NCI-H146 (cell line): ENCODE results near the gene EDIL3.
"Not testable (repeated sequence)": the region's sequence is repeated elsewhere in the genome, so short reads cannot be mapped to it uniquely, and the experiment has no call there.

Source experiments
- DNase-seq: peaks from one replicate; lab custom pipeline; 2025; lab: John Stamatoyannopoulos, UW

Gene EDIL3

GRCh38 chr5:84168841-84169240 lies 215.8 kb downstream of the EDIL3 start:
- no peak for DNase-seq

- DNase-seq = no peak
Observed at GRCh38 chr5:84163671-84164070, 221.0 kb downstream of the EDIL3 start.

- no peak for DNase-seq
Observed at GRCh38 chr5:84162695-84163094, 222.0 kb downstream of the EDIL3 start.

GRCh38 chr5:84160650-84161049 lies 224.0 kb downstream of the EDIL3 start:
- DNase-seq = not testable (repeated sequence)

GRCh38 chr5:84149094-84149493 lies 235.6 kb downstream of the EDIL3 start:
- no peak for DNase-seq

- DNase-seq = no peak
Observed at GRCh38 chr5:84148651-84149050, 236.0 kb downstream of the EDIL3 start.

DNA sequence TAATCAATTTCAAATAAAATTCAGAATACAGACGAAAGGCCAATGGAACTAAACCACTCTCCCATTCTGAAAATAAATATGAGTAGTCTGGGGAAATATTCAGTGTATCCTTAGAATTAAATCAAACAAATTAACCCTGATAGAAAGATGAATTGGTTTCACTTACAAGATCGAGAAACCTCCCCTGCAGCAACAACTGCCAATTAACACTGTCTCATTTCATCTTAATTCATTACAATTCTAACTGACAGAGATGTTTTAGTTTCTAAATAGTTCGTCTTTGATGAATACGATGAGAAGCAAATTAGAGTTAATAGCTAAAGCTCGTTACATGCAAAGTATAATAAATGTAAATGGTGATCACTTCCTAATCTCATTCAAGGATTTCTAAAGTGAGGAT lies 247.1 kb downstream of the EDIL3 start:
- no peak for DNase-seq

GRCh38 chr5:84131372-84131771 lies 253.3 kb downstream of the EDIL3 start:
- no peak for DNase-seq

DNA sequence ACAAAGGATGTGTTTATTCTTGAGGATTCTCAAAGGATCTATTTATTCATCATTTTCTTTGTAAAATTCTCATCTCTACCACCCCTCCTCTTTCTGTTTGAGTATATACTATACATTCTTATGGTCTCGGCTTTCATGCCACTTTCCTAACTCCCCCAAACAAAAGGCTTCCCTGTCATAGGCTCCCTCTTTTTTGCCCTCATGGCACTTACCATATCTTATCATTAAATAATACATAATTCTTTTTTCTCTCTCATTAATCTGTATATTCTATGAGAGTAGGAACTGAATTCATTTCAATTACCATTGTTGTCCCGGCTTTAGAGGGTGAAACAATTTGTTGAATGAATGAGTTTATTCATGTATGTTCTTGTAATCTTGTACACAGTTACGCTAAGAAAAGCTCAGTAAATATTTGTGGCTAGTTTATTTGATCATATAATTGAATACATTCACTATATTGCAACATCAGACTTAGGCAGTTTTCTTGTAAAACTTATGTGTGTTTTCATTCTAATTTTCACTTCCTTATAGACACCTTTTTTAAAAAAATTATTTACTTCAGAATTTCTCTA lies 254.6 kb downstream of the EDIL3 start:
- no peak for DNase-seq

DNA sequence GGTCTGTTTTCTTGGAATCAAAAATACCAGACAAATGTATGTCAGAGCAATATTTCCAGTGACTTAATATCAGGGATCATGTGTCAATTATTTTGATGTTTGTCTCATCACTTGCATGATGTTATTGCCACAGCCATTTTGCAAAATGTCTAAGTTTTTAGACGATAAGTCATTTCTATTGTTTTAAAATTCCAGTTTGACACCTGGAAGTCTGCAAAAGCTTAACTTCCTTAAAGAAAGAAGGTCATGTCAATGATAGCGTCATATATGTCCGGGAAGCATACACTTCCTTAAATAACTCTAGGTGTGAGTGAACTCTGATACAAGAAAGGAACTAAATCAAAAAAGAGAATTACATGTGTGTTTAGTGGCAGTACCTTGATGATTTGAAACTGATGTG lies 259.5 kb downstream of the EDIL3 start:
- DNase-seq = no peak

DNA sequence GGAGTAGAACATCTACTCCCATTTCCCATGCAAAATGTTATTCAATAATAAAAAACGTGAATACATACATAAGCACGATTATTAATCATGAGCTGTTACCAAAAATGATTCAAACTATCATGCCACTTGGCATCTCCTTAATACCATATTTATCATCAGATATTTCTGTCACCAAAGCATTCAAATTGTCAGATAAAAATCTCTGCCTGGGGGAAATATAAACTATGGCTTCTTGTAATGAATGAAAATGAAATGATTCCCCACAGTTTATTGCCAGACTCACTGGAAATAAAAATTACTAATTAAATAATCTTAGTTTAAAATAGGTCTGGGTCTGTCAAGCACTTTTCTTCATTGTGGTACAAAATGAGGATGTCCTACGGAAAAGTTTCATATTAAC lies 265.4 kb downstream of the EDIL3 start:
- no peak for DNase-seq

DNA sequence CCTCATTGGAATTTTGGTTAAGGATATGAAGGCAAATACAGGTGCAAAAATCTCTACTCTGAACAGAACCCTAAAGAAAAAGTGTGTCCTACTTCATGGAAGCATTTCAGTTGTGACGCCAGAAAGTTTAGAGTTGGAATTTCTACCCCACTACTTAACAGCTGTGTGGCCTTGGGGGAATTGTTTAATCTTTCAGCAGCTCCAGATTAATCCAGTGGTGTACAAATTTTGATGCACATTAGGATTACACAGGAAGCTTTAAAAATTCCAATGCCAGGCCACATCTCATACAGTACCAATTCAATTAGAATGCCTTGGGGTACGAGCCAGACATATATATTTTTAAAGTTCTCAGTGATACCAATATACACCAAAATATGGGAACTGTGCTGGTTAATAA lies 266.1 kb downstream of the EDIL3 start:
- DNase-seq = no peak

DNA sequence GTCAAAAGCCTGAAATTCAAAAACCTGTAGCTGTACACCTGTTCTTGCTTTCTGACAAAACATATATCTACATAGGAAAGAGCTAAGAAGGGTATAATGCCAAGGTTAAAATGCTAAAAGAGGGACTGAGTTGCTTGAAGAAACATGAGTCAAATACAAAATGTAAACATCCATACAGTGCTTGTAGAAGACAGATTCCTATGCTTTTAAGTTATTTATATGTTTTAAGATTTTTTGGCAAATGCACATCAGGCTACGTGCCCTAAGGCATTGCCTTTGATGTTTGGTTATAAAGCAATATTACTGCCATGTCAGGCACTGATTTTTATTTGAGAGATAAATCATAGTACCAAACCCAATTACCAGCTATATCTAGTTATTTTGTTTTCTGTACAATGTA lies 269.0 kb downstream of the EDIL3 start:
- no peak for DNase-seq

DNA sequence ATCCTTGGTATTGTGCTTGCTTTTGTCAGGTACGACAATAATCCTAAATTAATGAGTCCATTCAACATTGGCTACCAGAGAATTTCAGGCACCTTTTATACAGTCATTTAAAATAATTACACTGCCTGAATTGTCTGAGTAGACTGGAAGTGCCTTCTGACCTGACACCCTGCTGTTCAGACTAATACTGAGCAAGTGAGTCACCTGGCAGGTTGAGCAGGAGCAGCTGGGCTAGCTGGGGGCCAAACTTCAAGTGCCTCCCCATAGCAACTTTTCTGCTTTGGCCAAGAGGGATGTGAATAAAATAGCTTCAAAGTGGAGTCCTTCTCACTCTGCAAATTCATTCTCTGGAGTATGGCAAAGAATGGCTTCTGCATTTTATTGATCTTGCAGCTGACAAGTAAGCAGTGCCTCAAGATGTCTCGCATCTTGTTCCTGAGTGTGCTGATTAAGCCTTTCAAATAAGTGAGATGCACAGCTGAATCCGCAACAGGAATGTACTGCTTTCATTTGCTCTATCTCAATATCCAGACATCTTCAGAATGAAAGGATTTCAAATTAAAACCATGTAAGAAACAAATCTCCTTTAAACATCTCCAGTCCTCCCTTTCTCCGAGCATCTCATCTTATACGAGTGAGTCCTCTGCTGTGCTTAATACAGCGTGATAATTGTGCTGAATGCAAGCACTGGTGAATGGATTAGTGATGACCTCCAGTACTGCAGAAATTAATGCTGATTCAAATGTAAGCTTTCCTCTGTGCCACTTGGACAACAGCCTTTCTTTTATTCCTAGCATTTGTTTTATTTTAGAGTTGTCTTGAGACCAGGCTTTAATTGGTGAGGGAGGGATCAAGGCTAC lies 271.2 kb downstream of the EDIL3 start:
- DNase-seq = peak; percentile 92

GRCh38 chr5:84092738-84093137 lies 291.9 kb downstream of the EDIL3 start:
- DNase-seq = no peak

GRCh38 chr5:84091127-84091799 lies 293.4 kb downstream of the EDIL3 start:
- peak; percentile 66 for DNase-seq

- peak; percentile 50 for DNase-seq
Observed at GRCh38 chr5:84088996-84089395, 295.7 kb downstream of the EDIL3 start.

- DNase-seq = no peak
Observed at GRCh38 chr5:84086511-84086910, 298.2 kb downstream of the EDIL3 start.

GRCh38 chr5:84085387-84086041 lies 299.2 kb downstream of the EDIL3 start:
- DNase-seq = no peak

DNA sequence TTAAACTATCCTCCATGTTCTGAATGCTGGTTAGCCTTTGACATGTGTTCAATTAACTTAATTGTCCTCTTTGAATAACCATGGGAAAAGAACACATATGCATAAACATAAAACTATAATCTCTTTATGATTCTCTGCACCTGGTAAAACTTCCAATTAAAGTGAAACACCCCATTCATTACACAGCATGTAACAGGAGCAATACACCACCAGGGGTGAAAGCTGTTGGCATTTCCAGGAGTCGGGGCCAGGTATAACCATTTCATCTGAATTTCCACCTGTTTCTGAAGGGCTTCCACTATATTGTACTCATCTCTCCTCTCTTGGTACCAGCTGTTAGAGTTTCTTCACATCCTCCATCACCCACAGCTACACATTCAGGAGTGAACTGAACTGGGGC lies 303.8 kb downstream of the EDIL3 start:
- DNase-seq = peak; percentile 84

- DNase-seq = no peak
Observed at GRCh38 chr5:84072339-84072738, 312.3 kb downstream of the EDIL3 start.

- DNase-seq = no peak
Observed at GRCh38 chr5:84069608-84070179, 315.0 kb downstream of the EDIL3 start.
